ENCODE measurements around the gene NUBPL. TPM values are rescaled to one million over a fixed set of nuclear protein-coding genes. Genes with fewer than 3 reads are reported as not detected.

The NUBPL gene
- total RNA-seq, 1 experiment from 2014 or later = 11.6 TPM

DNA sequence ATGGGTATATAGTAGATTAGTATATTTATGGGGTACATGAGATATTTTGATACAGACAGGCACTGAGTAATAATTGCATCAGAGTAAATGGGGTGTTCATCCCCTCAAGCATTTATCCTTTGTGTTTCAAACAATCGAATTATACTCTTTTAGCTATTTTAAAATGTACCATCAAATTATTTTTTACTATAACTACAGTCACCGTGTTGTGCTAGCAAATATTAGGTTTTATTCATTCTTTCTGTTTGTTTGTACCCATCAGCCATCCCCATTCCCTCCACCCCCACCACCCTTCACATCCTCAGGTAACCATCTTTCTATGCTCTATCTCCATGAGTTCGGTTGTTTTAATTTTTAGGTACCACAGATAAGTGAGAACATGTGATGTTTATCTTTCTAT lies 115.8 kb downstream of the NUBPL start:
- Mint-ChIP-seq H3K4me1 (no peaks in the 10 kb centered on the region), H3K27me3 (ENCODE audit: low read depth) (no peaks in the 10 kb centered on the region), H3K36me3 (no peaks in the 10 kb centered on the region), H3K9me3 (peaks cover 16% of the 10 kb centered on the region), H3K27ac (no peak overlapping the region), H3K4me3 (no peak overlapping the region)
- TF ChIP-seq, protein P1, sequence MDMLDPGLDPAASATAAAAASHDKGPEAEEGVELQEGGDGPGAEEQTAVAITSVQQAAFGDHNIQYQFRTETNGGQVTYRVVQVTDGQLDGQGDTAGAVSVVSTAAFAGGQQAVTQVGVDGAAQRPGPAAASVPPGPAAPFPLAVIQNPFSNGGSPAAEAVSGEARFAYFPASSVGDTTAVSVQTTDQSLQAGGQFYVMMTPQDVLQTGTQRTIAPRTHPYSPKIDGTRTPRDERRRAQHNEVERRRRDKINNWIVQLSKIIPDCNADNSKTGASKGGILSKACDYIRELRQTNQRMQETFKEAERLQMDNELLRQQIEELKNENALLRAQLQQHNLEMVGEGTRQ (CRISPR knock-in tag; IDR thresholded peaks at IDR 0.05) = no peak
- TF ChIP-seq ZNF263 (CRISPR knock-in tag; IDR thresholded peaks at IDR 0.05; ENCODE audit: low read depth) (no peak), TCF7 (CRISPR knock-in tag; IDR thresholded peaks at IDR 0.05; ENCODE audit: low read depth) (no peak), CREB1 (CRISPR knock-in tag; IDR thresholded peaks at IDR 0.05) (no peak), ATF1 (CRISPR knock-in tag; IDR thresholded peaks at IDR 0.05) (no peak), NFYB (CRISPR knock-in tag; conservative IDR thresholded peaks at IDR 0.05; ENCODE audit: low read depth) (no peak), CREM (CRISPR knock-in tag; IDR thresholded peaks at IDR 0.05) (no peak), ZNF219 (CRISPR knock-in tag; IDR thresholded peaks at IDR 0.05; ENCODE audit: borderline replicate concordance) (no peak), JAZF1 (CRISPR knock-in tag; IDR thresholded peaks at IDR 0.05) (no peak), IRF2 (CRISPR knock-in tag; IDR thresholded peaks at IDR 0.05; ENCODE audit: borderline replicate concordance, low read depth) (no peak), JUN (CRISPR knock-in tag; IDR thresholded peaks at IDR 0.05) (no peak), MYBL2 (CRISPR knock-in tag; IDR thresholded peaks at IDR 0.05) (no peak), ZNF396 (CRISPR knock-in tag; IDR thresholded peaks at IDR 0.05; ENCODE audit: borderline replicate concordance) (no peak), HMGA2 (CRISPR knock-in tag; IDR thresholded peaks at IDR 0.05) (no peak), FOXP1 (CRISPR knock-in tag; IDR thresholded peaks at IDR 0.05; ENCODE audit: borderline replicate concordance) (no peak)
- TF ChIP-seq, protein P2, sequence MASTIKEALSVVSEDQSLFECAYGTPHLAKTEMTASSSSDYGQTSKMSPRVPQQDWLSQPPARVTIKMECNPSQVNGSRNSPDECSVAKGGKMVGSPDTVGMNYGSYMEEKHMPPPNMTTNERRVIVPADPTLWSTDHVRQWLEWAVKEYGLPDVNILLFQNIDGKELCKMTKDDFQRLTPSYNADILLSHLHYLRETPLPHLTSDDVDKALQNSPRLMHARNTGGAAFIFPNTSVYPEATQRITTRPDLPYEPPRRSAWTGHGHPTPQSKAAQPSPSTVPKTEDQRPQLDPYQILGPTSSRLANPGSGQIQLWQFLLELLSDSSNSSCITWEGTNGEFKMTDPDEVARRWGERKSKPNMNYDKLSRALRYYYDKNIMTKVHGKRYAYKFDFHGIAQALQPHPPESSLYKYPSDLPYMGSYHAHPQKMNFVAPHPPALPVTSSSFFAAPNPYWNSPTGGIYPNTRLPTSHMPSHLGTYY (CRISPR knock-in tag; IDR thresholded peaks at IDR 0.05) = no peak
- TF ChIP-seq, protein P3, sequence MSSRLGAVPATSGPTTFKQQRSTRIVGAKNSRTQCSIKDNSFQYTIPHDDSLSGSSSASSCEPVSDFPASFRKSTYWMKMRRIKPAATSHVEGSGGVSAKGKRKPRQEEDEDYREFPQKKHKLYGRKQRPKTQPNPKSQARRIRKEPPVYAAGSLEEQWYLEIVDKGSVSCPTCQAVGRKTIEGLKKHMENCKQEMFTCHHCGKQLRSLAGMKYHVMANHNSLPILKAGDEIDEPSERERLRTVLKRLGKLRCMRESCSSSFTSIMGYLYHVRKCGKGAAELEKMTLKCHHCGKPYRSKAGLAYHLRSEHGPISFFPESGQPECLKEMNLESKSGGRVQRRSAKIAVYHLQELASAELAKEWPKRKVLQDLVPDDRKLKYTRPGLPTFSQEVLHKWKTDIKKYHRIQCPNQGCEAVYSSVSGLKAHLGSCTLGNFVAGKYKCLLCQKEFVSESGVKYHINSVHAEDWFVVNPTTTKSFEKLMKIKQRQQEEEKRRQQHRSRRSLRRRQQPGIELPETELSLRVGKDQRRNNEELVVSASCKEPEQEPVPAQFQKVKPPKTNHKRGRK (CRISPR knock-in tag; IDR thresholded peaks at IDR 0.05; ENCODE audit: borderline replicate concordance) = no peak
- TF ChIP-seq, protein P4, sequence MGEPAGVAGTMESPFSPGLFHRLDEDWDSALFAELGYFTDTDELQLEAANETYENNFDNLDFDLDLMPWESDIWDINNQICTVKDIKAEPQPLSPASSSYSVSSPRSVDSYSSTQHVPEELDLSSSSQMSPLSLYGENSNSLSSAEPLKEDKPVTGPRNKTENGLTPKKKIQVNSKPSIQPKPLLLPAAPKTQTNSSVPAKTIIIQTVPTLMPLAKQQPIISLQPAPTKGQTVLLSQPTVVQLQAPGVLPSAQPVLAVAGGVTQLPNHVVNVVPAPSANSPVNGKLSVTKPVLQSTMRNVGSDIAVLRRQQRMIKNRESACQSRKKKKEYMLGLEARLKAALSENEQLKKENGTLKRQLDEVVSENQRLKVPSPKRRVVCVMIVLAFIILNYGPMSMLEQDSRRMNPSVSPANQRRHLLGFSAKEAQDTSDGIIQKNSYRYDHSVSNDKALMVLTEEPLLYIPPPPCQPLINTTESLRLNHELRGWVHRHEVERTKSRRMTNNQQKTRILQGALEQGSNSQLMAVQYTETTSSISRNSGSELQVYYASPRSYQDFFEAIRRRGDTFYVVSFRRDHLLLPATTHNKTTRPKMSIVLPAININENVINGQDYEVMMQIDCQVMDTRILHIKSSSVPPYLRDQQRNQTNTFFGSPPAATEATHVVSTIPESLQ (CRISPR knock-in tag; IDR thresholded peaks at IDR 0.05) = no peak
- DNase-seq (ENCODE audit: low spot score) (no peak), ATAC-seq (no peak)
- ChIA-PET POLR2A (no interaction called here), CTCF (no interaction called here)

DNA sequence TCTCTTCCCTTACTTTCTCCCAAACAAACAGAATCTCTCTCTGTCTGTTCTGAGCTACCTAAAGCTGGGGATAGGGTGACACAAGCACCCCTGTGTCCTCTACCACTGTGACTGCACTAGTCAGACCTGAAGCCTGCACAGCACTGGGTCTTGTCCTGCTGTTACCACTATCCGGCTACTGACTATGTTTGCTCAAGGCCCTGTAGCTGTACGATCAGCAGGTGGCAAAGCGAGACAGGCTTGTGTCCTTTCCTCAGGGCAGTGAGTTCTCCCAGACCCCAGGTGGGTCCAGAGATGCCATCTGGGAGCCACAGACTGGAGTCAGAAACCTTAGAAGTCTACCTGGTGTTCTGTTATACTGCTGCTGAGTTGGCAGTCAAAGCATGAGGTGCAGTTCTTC lies 116.4 kb downstream of the NUBPL start:
- ATAC-seq = no peak

More for the DNA sequence above, 116.4 kb downstream of the NUBPL start:
- no peak overlapping the region for H3K4me3 Mint-ChIP-seq
- H3K36me3 Mint-ChIP-seq = 0 out of 2 replicates have a peak, but pooled peaks cover under 1% of the 10 kb centered on the region
- H3K9me3 Mint-ChIP-seq = peaks cover 21% of the 10 kb centered on the region
- H3K4me1 Mint-ChIP-seq = no peaks in the 10 kb centered on the region
- ChIA-PET POLR2A (no interaction called here), CTCF (no interaction called here)
- no peak for TF ChIP-seq ATF1 (CRISPR knock-in tag; IDR thresholded peaks at IDR 0.05)
- TF ChIP-seq, protein P1 (CRISPR knock-in tag; IDR thresholded peaks at IDR 0.05) = no peak
- TF ChIP-seq, protein P5, sequence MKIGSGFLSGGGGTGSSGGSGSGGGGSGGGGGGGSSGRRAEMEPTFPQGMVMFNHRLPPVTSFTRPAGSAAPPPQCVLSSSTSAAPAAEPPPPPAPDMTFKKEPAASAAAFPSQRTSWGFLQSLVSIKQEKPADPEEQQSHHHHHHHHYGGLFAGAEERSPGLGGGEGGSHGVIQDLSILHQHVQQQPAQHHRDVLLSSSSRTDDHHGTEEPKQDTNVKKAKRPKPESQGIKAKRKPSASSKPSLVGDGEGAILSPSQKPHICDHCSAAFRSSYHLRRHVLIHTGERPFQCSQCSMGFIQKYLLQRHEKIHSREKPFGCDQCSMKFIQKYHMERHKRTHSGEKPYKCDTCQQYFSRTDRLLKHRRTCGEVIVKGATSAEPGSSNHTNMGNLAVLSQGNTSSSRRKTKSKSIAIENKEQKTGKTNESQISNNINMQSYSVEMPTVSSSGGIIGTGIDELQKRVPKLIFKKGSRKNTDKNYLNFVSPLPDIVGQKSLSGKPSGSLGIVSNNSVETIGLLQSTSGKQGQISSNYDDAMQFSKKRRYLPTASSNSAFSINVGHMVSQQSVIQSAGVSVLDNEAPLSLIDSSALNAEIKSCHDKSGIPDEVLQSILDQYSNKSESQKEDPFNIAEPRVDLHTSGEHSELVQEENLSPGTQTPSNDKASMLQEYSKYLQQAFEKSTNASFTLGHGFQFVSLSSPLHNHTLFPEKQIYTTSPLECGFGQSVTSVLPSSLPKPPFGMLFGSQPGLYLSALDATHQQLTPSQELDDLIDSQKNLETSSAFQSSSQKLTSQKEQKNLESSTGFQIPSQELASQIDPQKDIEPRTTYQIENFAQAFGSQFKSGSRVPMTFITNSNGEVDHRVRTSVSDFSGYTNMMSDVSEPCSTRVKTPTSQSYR (CRISPR knock-in tag; IDR thresholded peaks at IDR 0.05) = no peak
- no peak for TF ChIP-seq PRRX2 (CRISPR knock-in tag; IDR thresholded peaks at IDR 0.05)
- TF ChIP-seq ZBTB21 (CRISPR knock-in tag; IDR thresholded peaks at IDR 0.05; ENCODE audit: borderline replicate concordance) = no peak
- TF ChIP-seq, protein P6, sequence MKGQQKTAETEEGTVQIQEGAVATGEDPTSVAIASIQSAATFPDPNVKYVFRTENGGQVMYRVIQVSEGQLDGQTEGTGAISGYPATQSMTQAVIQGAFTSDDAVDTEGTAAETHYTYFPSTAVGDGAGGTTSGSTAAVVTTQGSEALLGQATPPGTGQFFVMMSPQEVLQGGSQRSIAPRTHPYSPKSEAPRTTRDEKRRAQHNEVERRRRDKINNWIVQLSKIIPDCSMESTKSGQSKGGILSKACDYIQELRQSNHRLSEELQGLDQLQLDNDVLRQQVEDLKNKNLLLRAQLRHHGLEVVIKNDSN (CRISPR knock-in tag; IDR thresholded peaks at IDR 0.05) = no peak
- TF ChIP-seq, protein P7, sequence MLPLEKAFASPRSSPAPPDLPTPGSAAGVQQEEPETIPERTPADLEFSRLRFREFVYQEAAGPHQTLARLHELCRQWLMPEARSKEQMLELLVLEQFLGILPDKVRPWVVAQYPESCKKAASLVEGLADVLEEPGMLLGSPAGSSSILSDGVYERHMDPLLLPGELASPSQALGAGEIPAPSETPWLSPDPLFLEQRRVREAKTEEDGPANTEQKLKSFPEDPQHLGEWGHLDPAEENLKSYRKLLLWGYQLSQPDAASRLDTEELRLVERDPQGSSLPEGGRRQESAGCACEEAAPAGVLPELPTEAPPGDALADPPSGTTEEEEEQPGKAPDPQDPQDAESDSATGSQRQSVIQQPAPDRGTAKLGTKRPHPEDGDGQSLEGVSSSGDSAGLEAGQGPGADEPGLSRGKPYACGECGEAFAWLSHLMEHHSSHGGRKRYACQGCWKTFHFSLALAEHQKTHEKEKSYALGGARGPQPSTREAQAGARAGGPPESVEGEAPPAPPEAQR (CRISPR knock-in tag; IDR thresholded peaks at IDR 0.05) = no peak
- no peak for TF ChIP-seq ZNF219 (CRISPR knock-in tag; IDR thresholded peaks at IDR 0.05; ENCODE audit: borderline replicate concordance)
- no peak for TF ChIP-seq ZNF396 (CRISPR knock-in tag; IDR thresholded peaks at IDR 0.05; ENCODE audit: borderline replicate concordance)
- TF ChIP-seq ZNF416 (CRISPR knock-in tag; IDR thresholded peaks at IDR 0.05) = no peak
- no peak for TF ChIP-seq HMGA2 (CRISPR knock-in tag; IDR thresholded peaks at IDR 0.05)
- no peak overlapping the region for H3K27ac Mint-ChIP-seq
- no peak for DNase-seq (ENCODE audit: low spot score)
- H3K27me3 Mint-ChIP-seq (ENCODE audit: low read depth) = no peaks in the 10 kb centered on the region

Data from WTC11 (cell line).